GM18868 (cell line): Measurements from ENCODE around the gene RNASE8.

Experiments used
- ATAC-seq: cut with Tn5 transposase; IDR thresholded peaks from one replicate; pipeline ENCODE4 v1.9.1; 2021; ENCODE audit warnings: mild to moderate bottlenecking, moderate library complexity; ENCODE audit not compliant: unreplicated experiment

Gene RNASE8

GRCh38 chr14:21071225-21072030 is 13.8 kb downstream of the RNASE8 start:
- peak; percentile 80 for ATAC-seq

DNA sequence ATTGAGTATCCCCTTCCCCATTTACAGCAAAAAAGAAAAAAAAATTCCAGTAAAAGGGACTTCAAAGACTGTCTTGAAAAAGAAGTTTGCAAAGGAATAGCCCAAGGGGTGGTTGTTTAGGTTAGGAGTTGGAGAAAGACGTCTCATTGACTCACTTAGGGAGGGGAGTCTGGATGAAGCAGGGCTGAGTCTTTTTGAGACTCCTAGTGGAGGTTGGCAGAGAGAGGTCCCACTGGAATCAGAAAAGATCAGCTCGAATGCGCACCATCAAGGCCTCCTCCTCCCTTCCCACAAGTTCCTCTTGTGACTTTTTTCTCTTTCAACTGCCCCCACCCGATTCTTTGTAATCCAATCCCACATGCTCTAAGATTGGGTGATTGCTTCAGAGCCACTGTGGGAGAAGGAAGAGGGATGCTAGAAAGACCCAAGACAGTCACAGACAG is 14.4 kb downstream of the RNASE8 start:
- ATAC-seq: no peak

- no peak for ATAC-seq
Observed at GRCh38 chr14:21072781-21073339, 15.2 kb downstream of the RNASE8 start.

GRCh38 chr14:21073921-21074320 is 16.3 kb downstream of the RNASE8 start:
- ATAC-seq: no peak

DNA sequence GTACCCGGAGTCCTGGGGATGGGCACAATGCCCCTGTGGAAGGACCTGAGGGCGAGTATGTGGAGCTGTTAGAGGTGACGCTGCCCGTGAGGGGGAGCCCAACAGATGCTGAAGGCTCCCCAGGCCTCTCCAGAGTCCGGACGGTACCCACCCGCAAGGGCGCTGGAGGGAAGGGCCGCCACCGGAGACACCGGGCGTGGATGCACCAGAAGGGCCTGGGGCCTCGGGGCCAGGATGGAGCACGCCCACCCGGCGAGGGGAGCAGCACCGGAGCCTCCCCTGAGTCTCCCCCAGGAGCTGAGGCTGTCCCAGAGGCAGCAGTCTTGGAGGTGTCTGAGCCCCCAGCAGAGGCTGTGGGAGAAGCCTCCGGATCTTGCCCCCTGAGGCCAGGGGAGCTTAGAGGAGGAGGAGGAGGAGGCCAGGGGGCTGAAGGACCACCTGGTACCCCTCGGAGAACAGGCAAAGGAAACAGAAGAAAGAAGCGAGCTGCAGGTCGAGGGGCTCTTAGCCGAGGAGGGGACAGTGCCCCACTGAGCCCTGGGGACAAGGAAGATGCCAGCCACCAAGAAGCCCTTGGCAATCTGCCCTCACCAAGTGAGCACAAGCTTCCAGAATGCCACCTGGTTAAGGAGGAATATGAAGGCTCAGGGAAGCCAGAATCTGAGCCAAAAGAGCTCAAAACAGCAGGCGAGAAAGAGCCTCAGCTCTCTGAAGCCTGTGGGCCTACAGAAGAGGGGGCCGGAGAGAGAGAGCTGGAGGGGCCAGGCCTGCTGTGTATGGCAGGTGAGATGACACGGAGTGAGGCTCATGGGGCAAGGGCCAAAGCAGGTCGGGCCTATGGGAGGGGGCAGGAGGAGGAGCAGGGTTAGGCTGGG is 17.0 kb downstream of the RNASE8 start:
- ATAC-seq: no peak

- ATAC-seq: no peak
Observed at GRCh38 chr14:21075719-21076437, 18.3 kb downstream of the RNASE8 start.

GRCh38 chr14:21077672-21078071 is 20.1 kb downstream of the RNASE8 start:
- no peak for ATAC-seq

DNA sequence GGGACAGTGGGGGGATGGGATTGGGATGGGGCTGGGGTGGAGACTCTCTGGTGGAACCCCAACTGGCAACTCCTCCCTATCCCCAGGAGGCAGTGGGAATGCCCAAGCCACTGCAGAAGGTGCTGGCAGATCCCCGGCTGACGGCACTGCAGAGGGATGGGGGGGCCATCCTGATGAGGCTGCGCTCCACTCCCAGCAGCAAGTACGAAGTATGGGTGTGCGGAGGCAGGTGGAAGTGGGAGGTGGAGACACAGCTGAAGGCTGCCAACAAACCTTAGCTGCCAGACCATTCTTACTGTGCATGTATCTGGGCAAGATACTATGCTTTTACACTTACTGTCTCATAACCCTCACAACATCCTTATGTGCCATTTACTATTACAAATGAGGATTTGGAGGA is 20.7 kb downstream of the RNASE8 start:
- ATAC-seq: no peak

GRCh38 chr14:21078726-21079125 is 21.1 kb downstream of the RNASE8 start:
- ATAC-seq: no peak

GRCh38 chr14:21081521-21082142 is 24.0 kb downstream of the RNASE8 start:
- ATAC-seq: no peak

DNA sequence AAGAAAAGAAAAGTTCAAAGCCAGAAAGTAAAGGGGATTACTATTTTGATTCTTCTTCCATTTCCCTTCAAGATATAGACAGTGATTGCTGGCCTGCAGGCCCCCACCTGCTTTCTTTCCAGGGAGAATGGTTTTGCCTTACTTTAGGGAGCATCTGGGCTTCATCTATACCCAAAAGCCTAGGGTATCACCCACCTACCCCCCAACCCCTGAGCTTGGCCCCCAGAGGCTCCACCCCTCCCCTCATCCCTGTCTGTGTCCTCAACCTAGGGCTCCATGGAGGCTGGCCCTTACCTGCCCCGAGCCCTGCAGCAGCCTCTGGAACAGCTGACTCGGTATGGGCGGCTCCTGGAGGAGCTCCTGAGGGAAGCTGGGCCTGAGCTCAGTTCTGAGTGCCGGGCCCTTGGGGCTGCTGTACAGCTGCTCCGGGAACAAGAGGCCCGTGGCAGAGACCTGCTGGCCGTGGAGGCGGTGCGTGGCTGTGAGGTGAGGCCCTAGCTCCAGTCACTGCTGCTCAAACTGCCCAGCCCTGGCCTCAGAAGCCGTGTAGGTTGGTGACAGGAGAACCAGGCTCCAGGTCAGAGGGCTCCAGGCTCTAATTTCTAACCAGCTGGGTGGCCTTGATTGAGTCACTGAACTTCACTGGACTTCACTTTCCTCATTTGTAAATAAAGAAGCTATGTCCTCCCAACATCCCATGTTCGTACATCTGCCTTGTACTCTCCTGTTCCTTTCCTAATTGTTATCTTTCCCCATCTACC is 26.1 kb downstream of the RNASE8 start:
- ATAC-seq: no peak

DNA sequence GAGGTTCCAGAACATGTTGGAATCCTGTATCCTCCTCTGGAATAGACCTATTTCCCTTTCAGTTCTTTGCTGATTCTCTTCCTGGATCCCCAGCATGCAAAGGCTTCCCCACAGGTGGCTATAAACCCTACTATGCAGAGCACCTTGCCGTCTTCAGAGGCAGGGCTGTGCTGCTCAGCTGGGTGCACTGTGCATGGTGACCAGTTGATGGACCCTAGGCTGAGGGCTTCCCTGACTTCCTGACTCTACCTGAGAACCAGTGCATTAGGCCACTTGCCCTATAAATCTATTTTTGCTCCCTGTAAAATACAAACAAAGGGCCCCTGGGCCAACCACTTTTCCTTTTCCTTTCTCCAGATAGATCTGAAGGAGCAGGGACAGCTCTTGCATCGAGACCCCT is 26.8 kb downstream of the RNASE8 start:
- ATAC-seq: no peak

- ATAC-seq: no peak
Observed at GRCh38 chr14:21084998-21085853, 27.6 kb downstream of the RNASE8 start.

DNA sequence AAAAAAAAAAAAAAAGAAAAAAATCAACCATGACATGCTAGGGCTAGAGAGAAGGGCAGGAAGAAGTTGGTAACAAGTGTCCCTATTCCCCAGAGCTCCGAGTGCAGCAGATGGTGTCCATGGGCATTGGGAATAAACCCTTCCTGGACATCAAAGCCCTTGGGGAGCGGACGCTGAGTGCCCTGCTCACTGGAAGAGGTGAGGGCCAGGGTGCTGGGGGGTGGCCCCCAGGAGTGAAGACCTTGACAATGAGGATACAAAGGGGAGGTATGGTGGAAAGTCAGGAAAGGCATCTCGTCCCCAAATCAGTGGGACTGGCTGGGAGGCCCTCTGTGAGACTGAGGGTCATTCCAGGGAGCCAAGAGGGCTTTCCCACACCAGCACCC is 29.3 kb downstream of the RNASE8 start:
- no peak for ATAC-seq

GRCh38 chr14:21087294-21088091 is 29.9 kb downstream of the RNASE8 start:
- peak; percentile 80 for ATAC-seq

GRCh38 chr14:21088687-21089086 is 31.1 kb downstream of the RNASE8 start:
- ATAC-seq: no peak

DNA sequence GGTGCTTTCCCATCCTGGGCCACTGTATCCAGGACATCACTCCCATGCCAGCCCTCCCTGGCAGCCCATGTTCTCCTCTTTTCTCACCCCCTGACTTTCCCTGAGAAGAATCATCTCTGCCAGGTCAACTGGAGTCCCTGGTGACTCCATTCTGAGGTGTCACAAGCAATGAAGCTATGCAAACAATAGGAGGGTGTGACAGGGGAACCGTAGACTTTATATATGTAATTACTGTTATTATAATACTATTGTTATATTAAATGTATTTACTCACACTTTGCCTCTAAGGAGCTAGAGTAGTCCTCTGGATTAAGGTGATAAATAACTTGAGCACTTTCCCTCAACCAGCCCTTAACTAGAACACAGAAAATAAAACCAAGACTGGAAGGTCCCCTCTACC is 31.6 kb downstream of the RNASE8 start:
- ATAC-seq: no peak

DNA sequence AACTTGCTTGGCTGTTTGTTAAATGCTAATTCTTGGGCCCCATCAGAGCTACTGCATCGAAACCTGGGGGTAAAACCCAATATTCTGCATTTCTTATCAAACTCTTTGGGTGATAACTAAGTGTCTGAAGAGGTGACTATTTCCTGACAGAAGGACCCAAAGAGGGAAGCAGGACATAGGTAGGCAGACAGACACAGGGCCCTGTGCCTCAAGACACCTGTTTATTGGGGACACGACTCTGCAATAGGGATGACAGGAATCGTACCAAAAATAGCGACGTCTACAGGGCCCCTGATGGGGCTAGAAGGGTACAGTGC is 32.2 kb downstream of the RNASE8 start:
- no peak for ATAC-seq
